A549 (cell line): Measurements from ENCODE around the gene POC1A. TPM values are rescaled to one million over a fixed set of nuclear protein-coding genes. Genes with fewer than 3 reads are reported as not detected.
A peak's percentile ranks its signal among the peaks of the same experiment; 100 is the strongest.
"Not testable (repeated sequence)": the region's sequence is repeated elsewhere in the genome, so short reads cannot be mapped to it uniquely, and the experiment has no call there.

Experiments used
- ATAC-seq, 2 experiments: fragments of 200-7000 bp in 1 of 2; fragments of >200 bp in 1 of 2; cut with Nextera tagmentation in 1 of 2; cut with Tn5 transposase in 1 of 2; 3 replicates each; pipeline versions ENCODE4 v1.8.0 to v1.9.1; 2018 to 2020; ENCODE audit warnings: mild to moderate bottlenecking in 1 of 2, moderate library complexity in 1 of 2
- CTCF ChIA-PET: fragments of 300-600 bp; sonication (Branson Sonifier 250); formaldehyde crosslinking; extraction: SDS; loops from one replicate; lab custom pipeline; 2021; ENCODE audit warnings: antibody characterized with exemption, inconsistent platforms; lab: Yijun Ruan, JAX
- POLR2A ChIA-PET: fragments of 350-600 bp; formaldehyde crosslinking; extraction: SDS; loops from one replicate; lab custom pipeline; 2021; ENCODE audit warnings: antibody characterized with exemption, inconsistent platforms; lab: Yijun Ruan, JAX
- DNase-seq, 2 experiments: peaks; one replicate each; pipeline versions ENCODE4 v3.0.0 to v3.0.0-alpha.2; 2011 to 2016; ENCODE audit warnings: low read depth in 1 of 2, low spot score in 1 of 2
- FAIRE-seq: peaks from 2 replicates; lab custom pipeline; 2011; peaks lifted over from hg19 to GRCh38; lab: Jason Lieb, UNC
- H3K27ac ChIP-seq, 2 experiments: fragments of >200 bp; sonication (Bioruptor Twin); formaldehyde crosslinking; 3 replicates each; pipeline ENCODE4 v1.5.1; 2016 to 2017
- H3K4me1 ChIP-seq: fragments of >200 bp; sonication (Bioruptor Twin); formaldehyde crosslinking; 3 replicates; pipeline ENCODE4 v1.6.1; 2016
- H3K4me2 ChIP-seq: fragments of >200 bp; sonication (Bioruptor Twin); formaldehyde crosslinking; 3 replicates; pipeline ENCODE4 v1.6.1; 2016
- H3K4me3 ChIP-seq: fragments of >200 bp; sonication (Bioruptor Twin); formaldehyde crosslinking; 3 replicates; pipeline ENCODE4 v1.5.1; 2016
- H3K9me3 ChIP-seq: fragments of >200 bp; sonication (Bioruptor Twin); formaldehyde crosslinking; 3 replicates; pipeline ENCODE4 v1.6.1; 2016
- CHD4 ChIP-seq: fragments of 200-600 bp; sonication (generic); IDR thresholded peaks from 2 replicates; pipeline ENCODE4 v1.6.1; 2016; ENCODE audit warnings: antibody characterized with exemption, mild to moderate bottlenecking, borderline replicate concordance
- FOSL2 ChIP-seq, 2 experiments: fragments of 450-650 bp in 1 of 2; fragments of >200 bp in 1 of 2; sonication (Bioruptor Twin) in 1 of 2; formaldehyde crosslinking; IDR thresholded peaks; 2 replicates each; pipeline versions ENCODE4 v1.5.0 to v1.6.1; 2016 to 2020; ENCODE audit warnings: mild to moderate bottlenecking in 1 of 2, moderate library complexity in 1 of 2
- GATA3 ChIP-seq: IDR thresholded peaks from 2 replicates; pipeline ENCODE4 v1.6.1; 2012; ENCODE audit warnings: borderline replicate concordance
- HOXB13 ChIP-seq: fragments of 250-450 bp; sonication (Bioruptor Pico); IDR thresholded peaks from 2 replicates; pipeline ENCODE4 v1.5.0; 2020; ENCODE audit warnings: low read depth, mild to moderate bottlenecking, moderate library complexity
- JUN ChIP-seq, 2 experiments: fragments of >200 bp; sonication (Bioruptor Twin); formaldehyde crosslinking; IDR thresholded peaks; 2 replicates in 1 of 2; 3 replicates in 1 of 2; pipeline ENCODE4 v1.6.1; 2016 to 2017
- MYC ChIP-seq: IDR thresholded peaks from 2 replicates; pipeline ENCODE4 v1.6.1; 2012; ENCODE audit warnings: mild to moderate bottlenecking, inconsistent platforms, low read length, improper control_type of control experiment, borderline replicate concordance
- NFE2L2 ChIP-seq: fragments of 150-350 bp; conservative IDR thresholded peaks from 2 replicates; pipeline ENCODE4 v1.6.1; 2014; ENCODE audit warnings: low read length
- NR3C1 ChIP-seq: fragments of >200 bp; sonication (Bioruptor Twin); formaldehyde crosslinking; IDR thresholded peaks from 3 replicates; pipeline ENCODE4 v1.6.1; 2017
- PBX3 ChIP-seq: IDR thresholded peaks from 2 replicates; pipeline ENCODE4 v1.6.1; 2012
- POLR2A ChIP-seq: IDR thresholded peaks from 2 replicates; pipeline ENCODE4 v1.6.1; 2012; ENCODE audit warnings: mild to moderate bottlenecking, low read length
- POLR2AphosphoS2 ChIP-seq: conservative IDR thresholded peaks from 2 replicates; pipeline ENCODE4 v1.6.1; 2012; ENCODE audit warnings: low read length, improper control_type of control experiment, inconsistent platforms
- RAD21 ChIP-seq, 2 experiments: fragments of >200 bp in 1 of 2; sonication (Bioruptor Twin) in 1 of 2; formaldehyde crosslinking in 1 of 2; IDR thresholded peaks in 1 of 2; conservative IDR thresholded peaks in 1 of 2; 2 replicates in 1 of 2; 3 replicates in 1 of 2; pipeline ENCODE4 v1.6.1; 2012 to 2018; ENCODE audit warnings: inconsistent platforms in 1 of 2
- REST ChIP-seq: fragments of 200-600 bp; sonication (generic); IDR thresholded peaks from 2 replicates; pipeline ENCODE4 v1.6.1; 2016; ENCODE audit warnings: antibody characterized with exemption, mild to moderate bottlenecking, moderate library complexity
- TFCP2L1 ChIP-seq: fragments of 250-450 bp; sonication (Bioruptor Pico); IDR thresholded peaks from 2 replicates; pipeline ENCODE4 v1.5.0; 2021; ENCODE audit warnings: mild to moderate bottlenecking
- TP53 ChIP-seq: fragments of 250-450 bp; sonication (Bioruptor Pico); IDR thresholded peaks from 2 replicates; pipeline ENCODE4 v1.5.0; 2021; ENCODE audit warnings: mild to moderate bottlenecking, moderate library complexity
- ZC3H11A ChIP-seq: fragments of 450-650 bp; IDR thresholded peaks from 2 replicates; pipeline ENCODE4 v1.6.1; 2014; ENCODE audit warnings: antibody characterized with exemption, mild to moderate bottlenecking
- whole genome bisulfite sequencing: methylation state at CpG from one replicate; pipeline ENCODE4 v1.1.6; 2017; ENCODE audit errors: missing lambda C conversion rate; 5-methylcytosine and 5-hydroxymethylcytosine counted together
- polyA plus RNA-seq, 4 experiments: library from polyadenylated mRNA; depleted of rRNA in 3 of 4; stranded (reverse); fragments of >200 nt; fragmentation: RNase III in 1 of 4; extraction: RNeasy Plus Mini Kit Qiagen cat#74134 plus additional on column Dnase treatment in 1 of 4; gene quantifications; 2 replicates in 3 of 4; 3 replicates in 1 of 4; pipeline ENCODE4 v1.2.3, GENCODE V29; 2011 to 2017
- TF ChIP-seq, protein P1 (sequence below): fragments of >200 bp; sonication (Bioruptor Twin); formaldehyde crosslinking; IDR thresholded peaks from 2 replicates; pipeline ENCODE4 v1.6.1; 2016
- TF ChIP-seq, protein P2 (sequence below): fragments of 250-450 bp; sonication (Bioruptor Pico); IDR thresholded peaks from 2 replicates; pipeline ENCODE4 v1.5.0; 2021; ENCODE audit warnings: mild to moderate bottlenecking, moderate library complexity, borderline replicate concordance

POC1A gene
- polyA plus RNA-seq, 2 of the 4 experiments (the other 2 are of a cell fraction): 9.4 to 14.1 TPM

DNA sequence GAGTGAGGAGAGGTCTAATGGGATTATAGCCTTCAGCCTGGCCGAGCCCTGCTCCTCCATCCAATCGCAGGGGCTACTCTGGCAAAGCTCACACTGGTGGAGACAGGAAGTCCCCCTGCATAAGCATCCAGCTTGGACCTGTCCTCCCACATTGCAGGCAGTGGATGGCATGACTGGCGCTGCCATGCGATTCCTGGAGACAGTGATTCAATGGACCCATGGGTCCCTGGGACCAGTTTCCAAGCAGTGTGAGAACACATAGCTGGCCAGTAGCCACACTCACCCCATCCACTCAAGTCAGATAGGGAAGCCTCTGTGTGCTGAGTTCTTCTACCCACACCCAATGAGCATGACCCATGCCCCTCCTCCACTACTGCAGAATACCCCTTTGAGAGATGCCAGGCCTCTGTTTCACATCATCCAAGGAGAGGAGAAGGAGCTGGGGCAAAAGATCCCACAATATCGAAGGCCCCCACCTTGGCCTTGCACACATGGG, 18.1 kb upstream of the POC1A start:
- Histone ChIP-seq H3K9me3 (no peaks in the 10 kb centered on the region), H3K27ac (peak overlapping the region; percentile 51 to 64; a peak in 2 of 6 replicates), H3K4me2 (peak overlapping the region; percentile 48; the same call in 2 of the 3 replicates)
- FAIRE-seq (no peak), ATAC-seq (no peak), DNase-seq (no peak)
- TF ChIP-seq TFCP2L1 (CRISPR knock-in tag) (no peak), NR3C1 (no peak), POLR2A (no peak), GATA3 (no peak), MYC (no peak), RAD21 (conservative IDR thresholded peaks at IDR 0.05 in 1 of 2, IDR thresholded peaks at IDR 0.05 in 1 of 2) (no peak), HOXB13 (CRISPR knock-in tag) (no peak), CHD4 (no peak), POLR2AphosphoS2 (no peak), JUN (IDR thresholded peaks at IDR 0.05) (no peak), REST (no peak), ZC3H11A (no peak), NFE2L2 (no peak), TP53 (CRISPR knock-in tag) (no peak)
- TF ChIP-seq, protein P1, sequence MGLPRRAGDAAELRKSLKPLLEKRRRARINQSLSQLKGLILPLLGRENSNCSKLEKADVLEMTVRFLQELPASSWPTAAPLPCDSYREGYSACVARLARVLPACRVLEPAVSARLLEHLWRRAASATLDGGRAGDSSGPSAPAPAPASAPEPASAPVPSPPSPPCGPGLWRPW: no peak
- TF ChIP-seq, protein P2, sequence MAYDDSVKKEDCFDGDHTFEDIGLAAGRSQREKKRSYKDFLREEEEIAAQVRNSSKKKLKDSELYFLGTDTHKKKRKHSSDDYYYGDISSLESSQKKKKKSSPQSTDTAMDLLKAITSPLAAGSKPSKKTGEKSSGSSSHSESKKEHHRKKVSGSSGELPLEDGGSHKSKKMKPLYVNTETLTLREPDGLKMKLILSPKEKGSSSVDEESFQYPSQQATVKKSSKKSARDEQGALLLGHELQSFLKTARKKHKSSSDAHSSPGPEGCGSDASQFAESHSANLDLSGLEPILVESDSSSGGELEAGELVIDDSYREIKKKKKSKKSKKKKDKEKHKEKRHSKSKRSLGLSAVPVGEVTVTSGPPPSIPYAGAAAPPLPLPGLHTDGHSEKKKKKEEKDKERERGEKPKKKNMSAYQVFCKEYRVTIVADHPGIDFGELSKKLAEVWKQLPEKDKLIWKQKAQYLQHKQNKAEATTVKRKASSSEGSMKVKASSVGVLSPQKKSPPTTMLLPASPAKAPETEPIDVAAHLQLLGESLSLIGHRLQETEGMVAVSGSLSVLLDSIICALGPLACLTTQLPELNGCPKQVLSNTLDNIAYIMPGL: no peak
- TF ChIP-seq, all 56 proteins: peak for 0
- POLR2A ChIA-PET: no interaction called here
- WGBS: 74% methylated on average over 2 of the region's 5 CpGs
- CTCF ChIA-PET: interaction anchor here (1.0 to 1.9 kb wide), 6 partner anchors 10 to 119 kb away, joined by 3 to 5 read pairs (median 4); no protein-coding TSS in a partner anchor
- peaks cover 15% of the 10 kb centered on the region; the same call in 2 of the 3 replicates for H3K4me1 ChIP-seq
- no peak overlapping the region for H3K4me3 ChIP-seq

GRCh38 chr3:52171514-52172261, 17.5 kb upstream of the POC1A start:
- DNase-seq (peak; percentile 18 to 33), ATAC-seq (peak; percentile 75 to 79), FAIRE-seq (no peak)
- H3K4me3 ChIP-seq: no peak overlapping the region
- 63% methylated on average over 3 of the region's 3 CpGs for WGBS
- peak overlapping the region; percentile 48 for H3K4me2 ChIP-seq
- no peaks in the 10 kb centered on the region for H3K9me3 ChIP-seq
- POLR2A ChIA-PET: no interaction called here
- H3K27ac ChIP-seq: peak overlapping the region; percentile 51 to 64; a peak in 4 of 6 replicates
- TF ChIP-seq FOSL2 (IDR thresholded peaks at IDR 0.05): no peak
- peak; percentile 61 for TF ChIP-seq FOSL2 (CRISPR knock-in tag; IDR thresholded peaks at IDR 0.05)
- TF ChIP-seq PBX3: no peak
- TF ChIP-seq, all 56 proteins: peak for 1
- peaks cover 15% of the 10 kb centered on the region; the same call in 2 of the 3 replicates for H3K4me1 ChIP-seq
- CTCF ChIA-PET: interaction anchor here (1.0 to 1.9 kb wide), 8 partner anchors 10 to 118 kb away, joined by 3 to 5 read pairs (median 4); no protein-coding TSS in a partner anchor

DNA sequence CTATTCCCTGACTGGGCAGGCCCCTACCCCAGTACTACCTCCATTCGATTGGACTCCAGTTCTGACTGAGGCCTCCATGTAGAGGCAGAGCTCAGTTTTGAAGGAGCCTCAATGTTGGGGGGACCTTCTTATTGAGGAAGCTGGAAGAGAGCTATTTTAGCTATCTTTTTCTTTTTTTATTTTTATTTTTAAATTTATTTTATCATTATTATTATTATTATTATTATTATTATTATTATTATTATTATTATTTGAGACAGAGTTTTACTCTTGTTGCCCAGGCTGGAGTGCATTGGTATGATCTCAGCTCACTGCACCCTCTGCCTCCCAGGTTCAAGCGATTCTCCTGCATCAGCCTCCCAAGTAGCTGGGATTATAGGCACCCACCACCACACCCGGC, 16.0 kb upstream of the POC1A start:
- H3K4me3 ChIP-seq, H3K9me3 ChIP-seq, H3K4me2 ChIP-seq, H3K27ac ChIP-seq, DNase-seq, ATAC-seq, POLR2A ChIA-PET, FAIRE-seq: not testable (repeated sequence)
- 87% methylated on average over 3 of the region's 3 CpGs for WGBS
- H3K4me1 ChIP-seq: peaks cover 15% of the 10 kb centered on the region; the same call in 2 of the 3 replicates
- CTCF ChIA-PET: interaction anchor here (0.7 to 1.9 kb wide), 6 partner anchors 13 to 1628 kb away, joined by 3 to 5 read pairs (median 4); partner anchors contain the start of gene RRP9
